ENCODE results near the gene CCR8. TPM values are rescaled to one million over a fixed set of nuclear protein-coding genes. Genes with fewer than 3 reads are reported as not detected.

The CCR8 gene
- total RNA-seq, 1 experiment from 2014 or later: not detected

- TF ChIP-seq CTCF (conservative IDR thresholded peaks at IDR 0.05): peak; percentile 71
- TF ChIP-seq EZH2 (IDR thresholded peaks at IDR 0.05; ENCODE audit: low read depth): no peak
- no peak overlapping the region for H2AFZ ChIP-seq
- H3K9me3 ChIP-seq (ENCODE audit: insufficient read depth, low read depth): no peaks in the 10 kb centered on the region
- no peak overlapping the region for H3K4me2 ChIP-seq
- no peaks in the 10 kb centered on the region for H3K9me2 ChIP-seq (ENCODE audit: insufficient read depth)
- H3K4me1 ChIP-seq (replicated peaks; ENCODE audit: insufficient read depth): peaks cover 8% of the 10 kb centered on the region; the same call in 1 of the 2 replicates
- H3F3A ChIP-seq (ENCODE audit: insufficient read depth, low read depth): no peaks in the 10 kb centered on the region
- H3K27me3 ChIP-seq (ENCODE audit: insufficient read depth, low read depth): peaks cover 10% of the 10 kb centered on the region; the same call in 1 of the 2 replicates
- H4K20me1 ChIP-seq (ENCODE audit: insufficient read depth): no peaks in the 10 kb centered on the region
- H3K79me2 ChIP-seq (ENCODE audit: low read depth): peaks cover 4% of the 10 kb centered on the region; the same call in 1 of the 2 replicates
- ChIA-PET POLR2A (ENCODE audit: unreplicated experiment) (no interaction called here), CTCF (interaction anchor here (0.8 to 1.0 kb wide), 2 partner anchors 39 to 90 kb away, joined by 3 to 4 read pairs; no protein-coding TSS in a partner anchor)
- no peaks in the 10 kb centered on the region for H3K36me3 ChIP-seq (ENCODE audit: low read depth)
- intact Hi-C loops (cut with micrococcal nuclease; ENCODE audit: unreplicated experiment): loop anchor here (5.0 kb wide), 1 partner anchor 186 kb away; the partner anchor contains the start of gene XIRP1
- DNase-seq: peak in 1 of 2 experiments; percentile 34
- H3K4me3 ChIP-seq: no peak overlapping the region
- no TSS peak for BruUV-seq (replicated peaks)
- no peak overlapping the region for H3K27ac ChIP-seq
Measured at GRCh38 chr3:39378088-39378487, 48.6 kb downstream of the CCR8 start.

GRCh38 chr3:39378957-39379777, 49.7 kb downstream of the CCR8 start:
- Histone ChIP-seq H3K4me3 (no peak overlapping the region), H3K36me3 (ENCODE audit: low read depth) (no peaks in the 10 kb centered on the region), H3K27me3 (ENCODE audit: insufficient read depth, low read depth) (no peaks in the 10 kb centered on the region), H3K79me2 (ENCODE audit: low read depth) (peaks cover 10% of the 10 kb centered on the region; the same call in 1 of the 2 replicates), H3K4me2 (no peak overlapping the region), H3K4me1 (replicated peaks; ENCODE audit: insufficient read depth) (peaks cover 8% of the 10 kb centered on the region; the same call in 1 of the 2 replicates), H3F3A (ENCODE audit: insufficient read depth, low read depth) (no peaks in the 10 kb centered on the region; the same call in 1 of the 2 replicates), H3K9me2 (ENCODE audit: insufficient read depth) (no peaks in the 10 kb centered on the region), H2AFZ (no peak overlapping the region), H4K20me1 (ENCODE audit: insufficient read depth) (no peaks in the 10 kb centered on the region), H3K27ac (no peak overlapping the region), H3K9me3 (ENCODE audit: insufficient read depth, low read depth) (no peaks in the 10 kb centered on the region)
- DNase-seq: no peak
- ChIA-PET POLR2A (ENCODE audit: unreplicated experiment) (no interaction called here), CTCF (no interaction called here)
- no TSS peak for BruUV-seq (replicated peaks)
- intact Hi-C loops (cut with micrococcal nuclease; ENCODE audit: unreplicated experiment): loop anchor here (5.0 kb wide), 1 partner anchor 187 kb away; the partner anchor contains the start of gene XIRP1
- TF ChIP-seq CTCF (conservative IDR thresholded peaks at IDR 0.05) (no peak), EZH2 (IDR thresholded peaks at IDR 0.05; ENCODE audit: low read depth) (no peak)

- H3K27ac ChIP-seq: no peak overlapping the region
- no peaks in the 10 kb centered on the region; the same call in 1 of the 2 replicates for H3F3A ChIP-seq (ENCODE audit: insufficient read depth, low read depth)
- no peaks in the 10 kb centered on the region for H3K36me3 ChIP-seq (ENCODE audit: low read depth)
- H3K4me2 ChIP-seq: no peak overlapping the region
- H3K4me1 ChIP-seq (replicated peaks; ENCODE audit: insufficient read depth): peaks cover 12% of the 10 kb centered on the region
- intact Hi-C loops (cut with micrococcal nuclease; ENCODE audit: unreplicated experiment): loop anchor here (5.0 kb wide), 1 partner anchor 187 kb away; the partner anchor contains the start of gene XIRP1
- H3K79me2 ChIP-seq (ENCODE audit: low read depth): peaks cover 15% of the 10 kb centered on the region
- DNase-seq: no peak
- H2AFZ ChIP-seq: no peak overlapping the region
- no TSS peak for BruUV-seq (replicated peaks)
- H3K9me3 ChIP-seq (ENCODE audit: insufficient read depth, low read depth): no peaks in the 10 kb centered on the region
- no peak overlapping the region for H3K4me3 ChIP-seq
- H3K9me2 ChIP-seq (ENCODE audit: insufficient read depth): no peaks in the 10 kb centered on the region
- no peaks in the 10 kb centered on the region for H3K27me3 ChIP-seq (ENCODE audit: insufficient read depth, low read depth)
- ChIA-PET POLR2A (ENCODE audit: unreplicated experiment) (no interaction called here), CTCF (no interaction called here)
- TF ChIP-seq EZH2 (IDR thresholded peaks at IDR 0.05; ENCODE audit: low read depth): no peak
- no peak for TF ChIP-seq CTCF (conservative IDR thresholded peaks at IDR 0.05)
- H4K20me1 ChIP-seq (ENCODE audit: insufficient read depth): peaks cover 4% of the 10 kb centered on the region
Measured at GRCh38 chr3:39379778-39380155, 50.3 kb downstream of the CCR8 start.

All from PC-9 (cell line).